Endothelial cell (in vitro differentiated cells): Measurements from ENCODE around the gene ROR2. TPM values are rescaled to one million over a fixed set of nuclear protein-coding genes. Genes with fewer than 3 reads are reported as not detected.
"Not testable (repeated sequence)": the region's sequence is repeated elsewhere in the genome, so short reads cannot be mapped to it uniquely, and the experiment has no call there.

ENCODE experiments used
- DNase-seq: peaks from one replicate; pipeline ENCODE4 v3.0.0; 2021; ENCODE audit warnings: low spot score
- H3K27ac Mint-ChIP-seq: one replicate; pipeline ENCODE4 v1.8.0; 2021; ENCODE audit warnings: mixed read lengths, inconsistent platforms; ENCODE audit not compliant: unreplicated experiment
- H3K27me3 Mint-ChIP-seq: one replicate; pipeline ENCODE4 v1.8.0; 2021; ENCODE audit warnings: mild to moderate bottlenecking, moderate library complexity, mixed read lengths, inconsistent platforms; ENCODE audit not compliant: unreplicated experiment
- H3K36me3 Mint-ChIP-seq: one replicate; pipeline ENCODE4 v1.8.0; 2021; ENCODE audit warnings: mild to moderate bottlenecking, low read depth, mixed read lengths, inconsistent platforms; ENCODE audit not compliant: unreplicated experiment
- H3K4me1 Mint-ChIP-seq: one replicate; pipeline ENCODE4 v1.8.0; 2021; ENCODE audit warnings: mild to moderate bottlenecking, mixed read lengths, inconsistent platforms; ENCODE audit not compliant: unreplicated experiment
- H3K4me3 Mint-ChIP-seq: one replicate; pipeline ENCODE4 v1.8.0; 2021; ENCODE audit warnings: mild to moderate bottlenecking, mixed read lengths, inconsistent platforms; ENCODE audit not compliant: unreplicated experiment
- H3K9me3 Mint-ChIP-seq: one replicate; pipeline ENCODE4 v1.8.0; 2021; ENCODE audit warnings: mixed read lengths, inconsistent platforms; ENCODE audit not compliant: unreplicated experiment
- total RNA-seq: library from RNA; stranded (reverse); fragmentation: NEBNext Ultra II Directional; extraction: Animal tissue kit (Norgen Biotek cat#: 25700); gene quantifications from one replicate; pipeline ENCODE4 v1.2.1, GENCODE V29; 2021; ENCODE audit not compliant: unreplicated experiment
- TF ChIP-seq, protein P1 (sequence below): fragments of 200-600 bp; sonication (generic); IDR thresholded peaks from one replicate; pipeline ENCODE4 v1.5.0; 2021; ENCODE audit warnings: antibody characterized with exemption; ENCODE audit not compliant: unreplicated experiment

ROR2 gene
- total RNA-seq, 1 donor from 2014 or later: 3.5 TPM

- no peak for DNase-seq
- Mint-ChIP-seq H3K4me1 (peaks cover 4% of the 10 kb centered on the region), H3K27me3 (no peaks in the 10 kb centered on the region), H3K36me3 (no peaks in the 10 kb centered on the region), H3K9me3 (no peaks in the 10 kb centered on the region), H3K4me3 (no peak overlapping the region), H3K27ac (no peak overlapping the region)
- TF ChIP-seq, protein P1, sequence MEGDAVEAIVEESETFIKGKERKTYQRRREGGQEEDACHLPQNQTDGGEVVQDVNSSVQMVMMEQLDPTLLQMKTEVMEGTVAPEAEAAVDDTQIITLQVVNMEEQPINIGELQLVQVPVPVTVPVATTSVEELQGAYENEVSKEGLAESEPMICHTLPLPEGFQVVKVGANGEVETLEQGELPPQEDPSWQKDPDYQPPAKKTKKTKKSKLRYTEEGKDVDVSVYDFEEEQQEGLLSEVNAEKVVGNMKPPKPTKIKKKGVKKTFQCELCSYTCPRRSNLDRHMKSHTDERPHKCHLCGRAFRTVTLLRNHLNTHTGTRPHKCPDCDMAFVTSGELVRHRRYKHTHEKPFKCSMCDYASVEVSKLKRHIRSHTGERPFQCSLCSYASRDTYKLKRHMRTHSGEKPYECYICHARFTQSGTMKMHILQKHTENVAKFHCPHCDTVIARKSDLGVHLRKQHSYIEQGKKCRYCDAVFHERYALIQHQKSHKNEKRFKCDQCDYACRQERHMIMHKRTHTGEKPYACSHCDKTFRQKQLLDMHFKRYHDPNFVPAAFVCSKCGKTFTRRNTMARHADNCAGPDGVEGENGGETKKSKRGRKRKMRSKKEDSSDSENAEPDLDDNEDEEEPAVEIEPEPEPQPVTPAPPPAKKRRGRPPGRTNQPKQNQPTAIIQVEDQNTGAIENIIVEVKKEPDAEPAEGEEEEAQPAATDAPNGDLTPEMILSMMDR: no peak
Observed at GRCh38 chr9:91800473-91801030, 149.5 kb downstream of the ROR2 start.

GRCh38 chr9:91799113-91799744 is 150.8 kb downstream of the ROR2 start:
- peaks cover 4% of the 10 kb centered on the region for H3K4me1 Mint-ChIP-seq
- no peaks in the 10 kb centered on the region for H3K27me3 Mint-ChIP-seq
- no peak overlapping the region for H3K27ac Mint-ChIP-seq
- no peaks in the 10 kb centered on the region for H3K9me3 Mint-ChIP-seq
- H3K36me3 Mint-ChIP-seq: no peaks in the 10 kb centered on the region
- DNase-seq: no peak
- no peak overlapping the region for H3K4me3 Mint-ChIP-seq
- TF ChIP-seq, protein P1: no peak

GRCh38 chr9:91798273-91799112 is 151.5 kb downstream of the ROR2 start:
- H3K4me1 Mint-ChIP-seq, H3K27ac Mint-ChIP-seq, H3K27me3 Mint-ChIP-seq, H3K9me3 Mint-ChIP-seq, H3K36me3 Mint-ChIP-seq, H3K4me3 Mint-ChIP-seq, DNase-seq: not testable (repeated sequence)

- H3K36me3 Mint-ChIP-seq: not testable (repeated sequence)
Observed at GRCh38 chr9:91797517-91797916, 152.5 kb downstream of the ROR2 start.

DNA sequence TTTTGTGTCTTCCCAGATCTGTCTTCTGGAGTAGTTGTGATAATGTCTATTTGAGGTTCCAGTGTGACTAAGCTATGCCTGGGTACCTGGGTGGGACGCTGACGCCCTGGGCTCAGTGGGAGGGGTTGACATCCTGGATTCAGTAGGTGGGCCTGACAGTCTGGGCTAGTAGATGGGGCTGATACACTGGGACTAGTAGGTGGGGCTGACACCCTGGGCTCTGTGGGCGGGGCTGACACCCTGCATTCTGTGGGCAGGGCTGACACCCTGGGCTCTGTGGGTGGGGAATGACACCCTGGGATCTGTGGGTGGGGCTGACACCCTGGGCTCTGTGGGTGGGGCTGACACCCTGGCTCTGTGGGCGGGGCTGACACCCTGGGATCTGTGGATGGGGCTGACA is 153.5 kb downstream of the ROR2 start:
- H3K36me3 Mint-ChIP-seq, H3K4me3 Mint-ChIP-seq, H3K9me3 Mint-ChIP-seq, DNase-seq, H3K27ac Mint-ChIP-seq, H3K27me3 Mint-ChIP-seq, H3K4me1 Mint-ChIP-seq: not testable (repeated sequence)

More at GRCh38 chr9:91797517-91797916, 152.5 kb downstream of the ROR2 start:
- H3K27ac Mint-ChIP-seq, H3K9me3 Mint-ChIP-seq, H3K4me3 Mint-ChIP-seq, DNase-seq, H3K27me3 Mint-ChIP-seq, H3K4me1 Mint-ChIP-seq: not testable (repeated sequence)

DNA sequence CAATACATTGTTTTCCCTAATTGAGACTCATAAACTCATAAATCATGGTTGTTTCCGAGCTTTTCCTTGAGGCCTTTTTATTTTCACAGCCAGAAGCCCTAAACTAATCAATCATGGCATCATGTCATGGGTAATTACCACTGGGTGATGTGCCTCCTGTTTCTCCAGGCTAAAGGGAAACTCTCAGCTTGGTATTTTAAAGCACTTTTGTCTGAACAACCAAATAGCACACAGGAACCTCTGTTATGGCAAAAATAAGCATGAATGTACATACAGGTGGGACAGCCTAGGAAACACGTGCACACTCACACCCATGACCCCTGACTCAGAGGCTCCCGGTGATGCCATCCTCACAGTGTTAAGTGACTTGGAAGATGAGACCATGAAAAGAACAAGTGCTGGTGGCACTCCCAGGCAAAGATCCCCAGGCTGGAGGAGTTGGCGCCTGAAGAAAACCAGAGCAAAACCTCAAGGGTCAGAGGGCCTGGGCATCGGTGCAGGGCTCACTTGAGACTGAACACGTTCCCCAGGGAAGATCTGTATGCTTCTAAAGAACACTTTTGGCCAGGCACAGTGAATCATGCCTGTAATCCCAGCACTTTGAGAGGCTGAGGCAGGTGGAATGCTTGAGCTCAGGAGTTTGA is 154.3 kb downstream of the ROR2 start:
- no peaks in the 10 kb centered on the region for H3K27me3 Mint-ChIP-seq
- no peak overlapping the region for H3K27ac Mint-ChIP-seq
- TF ChIP-seq, protein P1: no peak
- no peak for DNase-seq
- no peaks in the 10 kb centered on the region for H3K36me3 Mint-ChIP-seq
- H3K9me3 Mint-ChIP-seq: no peaks in the 10 kb centered on the region
- peaks cover 4% of the 10 kb centered on the region for H3K4me1 Mint-ChIP-seq
- H3K4me3 Mint-ChIP-seq: no peak overlapping the region

GRCh38 chr9:91793371-91793770 is 156.7 kb downstream of the ROR2 start:
- H3K4me1 Mint-ChIP-seq, H3K27me3 Mint-ChIP-seq, H3K27ac Mint-ChIP-seq, H3K36me3 Mint-ChIP-seq, H3K4me3 Mint-ChIP-seq, H3K9me3 Mint-ChIP-seq, DNase-seq: not testable (repeated sequence)
